ENCODE results near the gene EGFR. TPM values are rescaled to one million over a fixed set of nuclear protein-coding genes. Genes with fewer than 3 reads are reported as not detected.

The EGFR gene
- polyA plus RNA-seq, 2 of the 4 experiments (the other 2 are of a cell fraction) = 59.5 to 63.8 TPM

GRCh38 chr7:55024776-55025175 is 6.0 kb downstream of the EGFR start:
- TF ChIP-seq USF2 (IDR thresholded peaks at IDR 0.05) (no peak), TFCP2L1 (CRISPR knock-in tag; IDR thresholded peaks at IDR 0.05) (no peak), GATA3 (IDR thresholded peaks at IDR 0.05; ENCODE audit: borderline replicate concordance) (no peak), CBX2 (IDR thresholded peaks at IDR 0.05; ENCODE audit: borderline replicate concordance, low read depth) (no peak), FOSB (CRISPR knock-in tag; IDR thresholded peaks at IDR 0.05) (no peak), ZC3H11A (IDR thresholded peaks at IDR 0.05) (no peak), E2F6 (IDR thresholded peaks at IDR 0.05; ENCODE audit: borderline replicate concordance, low read depth) (no peak), EP300 (IDR thresholded peaks at IDR 0.05) (no peak), ESRRA (IDR thresholded peaks at IDR 0.05; ENCODE audit: borderline replicate concordance, low read length) (no peak)
- no peak overlapping the region for H3K4me3 ChIP-seq
- H3K4me2 ChIP-seq = peak overlapping the region; percentile 80
- CTCF ChIA-PET = interaction anchor here (1.1 to 4.1 kb wide), 5 partner anchors 10 to 251 kb away, joined by 3 to 19 read pairs (median 5); no protein-coding TSS in a partner anchor
- no peak for ATAC-seq
- FAIRE-seq = no peak
- peak overlapping the region in 1 of 2 experiments; percentile 72; a peak in 3 of 6 replicates for H3K27ac ChIP-seq
- DNase-seq (ENCODE audit: low read depth in 1 of 2, low spot score in 1 of 2) = no peak
- H3K9me3 ChIP-seq = no peaks in the 10 kb centered on the region
- H3K4me1 ChIP-seq = peaks cover 88% of the 10 kb centered on the region
- POLR2A ChIA-PET = no interaction called here
- WGBS (ENCODE audit: missing lambda C conversion rate) = 60% methylated on average over 2 of the region's 2 CpGs

- ChIA-PET CTCF (interaction anchor here (1.0 to 3.1 kb wide), 5 partner anchors 15 to 252 kb away, joined by 3 to 14 read pairs (median 4); no protein-coding TSS in a partner anchor), POLR2A (no interaction called here)
- Histone ChIP-seq H3K27ac (peak overlapping the region; percentile 29 to 72; a peak in 4 of 6 replicates), H3K4me1 (peaks cover 100% of the 10 kb centered on the region), H3K4me3 (no peak overlapping the region), H3K4me2 (peak overlapping the region; percentile 80), H3K9me3 (no peaks in the 10 kb centered on the region)
- FAIRE-seq = no peak
- WGBS (ENCODE audit: missing lambda C conversion rate) = 80% methylated on average over 11 of the region's 11 CpGs
- no peak for DNase-seq (ENCODE audit: low read depth in 1 of 2, low spot score in 1 of 2)
- no peak for ATAC-seq
- TF ChIP-seq EHF (CRISPR knock-in tag; IDR thresholded peaks at IDR 0.05) (no peak), CEBPB (IDR thresholded peaks at IDR 0.05) (no peak), RARB (CRISPR knock-in tag; IDR thresholded peaks at IDR 0.05) (no peak), ZC3H11A (IDR thresholded peaks at IDR 0.05) (no peak), RFX5 (IDR thresholded peaks at IDR 0.05) (no peak), HOXB13 (CRISPR knock-in tag; IDR thresholded peaks at IDR 0.05; ENCODE audit: low read depth) (no peak), PHF8 (IDR thresholded peaks at IDR 0.05; ENCODE audit: borderline replicate concordance, low read depth) (no peak), RNF2 (IDR thresholded peaks at IDR 0.05; ENCODE audit: borderline replicate concordance, low read depth) (no peak), TP53 (CRISPR knock-in tag; IDR thresholded peaks at IDR 0.05) (no peak), GATA3 (IDR thresholded peaks at IDR 0.05; ENCODE audit: borderline replicate concordance) (no peak), PBX3 (IDR thresholded peaks at IDR 0.05) (no peak), CBX2 (IDR thresholded peaks at IDR 0.05; ENCODE audit: borderline replicate concordance, low read depth) (no peak), REST (IDR thresholded peaks at IDR 0.05) (no peak), ATOH8 (CRISPR knock-in tag; IDR thresholded peaks at IDR 0.05; ENCODE audit: low read depth) (no peak), TFCP2L1 (CRISPR knock-in tag; IDR thresholded peaks at IDR 0.05) (no peak)
- TF ChIP-seq, protein P1, sequence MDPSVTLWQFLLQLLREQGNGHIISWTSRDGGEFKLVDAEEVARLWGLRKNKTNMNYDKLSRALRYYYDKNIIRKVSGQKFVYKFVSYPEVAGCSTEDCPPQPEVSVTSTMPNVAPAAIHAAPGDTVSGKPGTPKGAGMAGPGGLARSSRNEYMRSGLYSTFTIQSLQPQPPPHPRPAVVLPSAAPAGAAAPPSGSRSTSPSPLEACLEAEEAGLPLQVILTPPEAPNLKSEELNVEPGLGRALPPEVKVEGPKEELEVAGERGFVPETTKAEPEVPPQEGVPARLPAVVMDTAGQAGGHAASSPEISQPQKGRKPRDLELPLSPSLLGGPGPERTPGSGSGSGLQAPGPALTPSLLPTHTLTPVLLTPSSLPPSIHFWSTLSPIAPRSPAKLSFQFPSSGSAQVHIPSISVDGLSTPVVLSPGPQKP (IDR thresholded peaks at IDR 0.05; ENCODE audit: low read depth, low read length) = no peak
Measured at GRCh38 chr7:55026086-55026790, 7.4 kb downstream of the EGFR start.

All from A549 (cell line).